Stimulated activated naive CD8-positive, alpha-beta T cell treated with anti-CD3 and anti-CD28 coated beads, Interleukin-15, Interleukin-2, amounts not matched to agents 100 ng/mL and 50 ng/mL, for 24 hours (primary cell): ENCODE data around the gene CLEC18C.
"Not testable (repeated sequence)": the region's sequence is repeated elsewhere in the genome, so short reads cannot be mapped to it uniquely, and the experiment has no call there.

ENCODE experiments used
- H3K27ac Mint-ChIP-seq: one replicate; pipeline ENCODE4 v1.8.0; 2021; ENCODE audit warnings: mild to moderate bottlenecking, mixed read lengths
- H3K27me3 Mint-ChIP-seq: one replicate; pipeline ENCODE4 v1.8.0; 2021; ENCODE audit warnings: mixed read lengths
- H3K36me3 Mint-ChIP-seq: one replicate; pipeline ENCODE4 v1.8.0; 2021; ENCODE audit warnings: low read depth, mixed read lengths
- H3K4me1 Mint-ChIP-seq: one replicate; pipeline ENCODE4 v1.8.0; 2021; ENCODE audit warnings: low read depth, mixed read lengths
- H3K4me3 Mint-ChIP-seq: one replicate; pipeline ENCODE4 v1.8.0; 2021; ENCODE audit warnings: mild to moderate bottlenecking, mixed read lengths
- H3K9me3 Mint-ChIP-seq: one replicate; pipeline ENCODE4 v1.8.0; 2021; ENCODE audit warnings: mixed read lengths

CLEC18C gene

GRCh38 chr16:70154736-70155135, 18.9 kb upstream of the CLEC18C start:
- H3K4me1 Mint-ChIP-seq: not testable (repeated sequence)
- H3K36me3 Mint-ChIP-seq: peaks cover 36% of the 10 kb centered on the region

GRCh38 chr16:70156207-70156978, 17.2 kb upstream of the CLEC18C start:
- Mint-ChIP-seq H3K36me3 (peaks cover 26% of the 10 kb centered on the region), H3K4me3 (no peak overlapping the region), H3K4me1 (no peaks in the 10 kb centered on the region), H3K27me3 (no peaks in the 10 kb centered on the region), H3K9me3 (no peaks in the 10 kb centered on the region), H3K27ac (no peak overlapping the region)

More at GRCh38 chr16:70154736-70155135, 18.9 kb upstream of the CLEC18C start:
- H3K27ac Mint-ChIP-seq, H3K27me3 Mint-ChIP-seq, H3K9me3 Mint-ChIP-seq, H3K4me3 Mint-ChIP-seq: not testable (repeated sequence)

DNA sequence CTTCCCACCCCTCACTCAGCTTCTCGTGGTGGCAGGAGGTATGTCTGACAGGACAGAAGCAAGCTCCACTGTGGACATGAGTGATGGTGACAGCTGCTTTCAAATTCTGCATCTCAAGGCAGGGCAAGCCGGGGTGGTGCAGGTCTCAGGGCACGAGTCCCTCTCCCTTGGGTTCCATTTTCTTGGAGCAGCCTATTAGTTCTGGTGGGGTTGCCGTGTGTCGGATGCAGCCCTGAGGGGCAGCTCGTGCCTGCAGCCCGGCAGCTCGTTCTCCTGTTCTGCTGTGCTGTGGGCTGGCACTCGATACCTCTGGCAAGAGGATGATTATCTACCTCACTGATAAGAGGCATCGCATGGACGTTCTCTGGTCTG, 16.5 kb upstream of the CLEC18C start:
- no peak overlapping the region for H3K4me3 Mint-ChIP-seq
- H3K36me3 Mint-ChIP-seq: peaks cover 23% of the 10 kb centered on the region
- H3K9me3 Mint-ChIP-seq: no peaks in the 10 kb centered on the region
- no peaks in the 10 kb centered on the region for H3K4me1 Mint-ChIP-seq
- H3K27ac Mint-ChIP-seq: no peak overlapping the region
- no peaks in the 10 kb centered on the region for H3K27me3 Mint-ChIP-seq

GRCh38 chr16:70157477-70158260, 15.9 kb upstream of the CLEC18C start:
- Mint-ChIP-seq H3K36me3 (peaks cover 19% of the 10 kb centered on the region), H3K27me3 (no peaks in the 10 kb centered on the region), H3K4me1 (no peaks in the 10 kb centered on the region), H3K27ac (no peak overlapping the region), H3K9me3 (no peaks in the 10 kb centered on the region), H3K4me3 (no peak overlapping the region)

- Mint-ChIP-seq H3K36me3 (peaks cover 12% of the 10 kb centered on the region), H3K27me3 (no peaks in the 10 kb centered on the region), H3K27ac (no peak overlapping the region), H3K9me3 (no peaks in the 10 kb centered on the region), H3K4me1 (no peaks in the 10 kb centered on the region), H3K4me3 (no peak overlapping the region)
Observed at GRCh38 chr16:70158261-70158939, 15.2 kb upstream of the CLEC18C start.

GRCh38 chr16:70159355-70160348, 13.9 kb upstream of the CLEC18C start:
- Mint-ChIP-seq H3K27me3 (no peaks in the 10 kb centered on the region), H3K4me3 (no peak overlapping the region), H3K4me1 (no peaks in the 10 kb centered on the region), H3K36me3 (peaks cover 5% of the 10 kb centered on the region), H3K9me3 (no peaks in the 10 kb centered on the region), H3K27ac (no peak overlapping the region)

GRCh38 chr16:70160388-70160787, 13.2 kb upstream of the CLEC18C start:
- H3K4me3 Mint-ChIP-seq: no peak overlapping the region
- H3K4me1 Mint-ChIP-seq: peaks cover 4% of the 10 kb centered on the region
- no peaks in the 10 kb centered on the region for H3K27me3 Mint-ChIP-seq
- no peak overlapping the region for H3K27ac Mint-ChIP-seq
- no peaks in the 10 kb centered on the region for H3K9me3 Mint-ChIP-seq
- peaks cover 4% of the 10 kb centered on the region for H3K36me3 Mint-ChIP-seq

DNA sequence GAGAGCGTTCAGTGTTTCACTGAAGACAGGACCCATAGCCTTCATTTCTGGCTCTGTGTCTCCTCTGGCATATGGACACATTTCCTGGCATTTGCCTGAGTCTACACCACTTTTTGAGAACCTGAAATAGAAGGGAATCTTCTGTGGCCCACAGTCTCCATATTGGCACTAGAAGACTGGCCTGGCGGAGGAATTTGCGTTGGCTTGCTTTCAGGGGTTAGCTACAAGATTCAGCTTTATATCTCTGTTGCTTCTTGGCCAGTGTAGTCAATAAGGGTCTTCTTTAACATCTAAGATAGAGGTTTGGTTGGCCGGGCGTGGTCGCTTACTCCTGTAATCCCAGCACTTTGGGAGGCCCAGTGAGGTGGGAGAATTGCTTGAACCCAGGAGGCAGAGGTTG, 12.8 kb upstream of the CLEC18C start:
- H3K27me3 Mint-ChIP-seq: no peaks in the 10 kb centered on the region
- peaks cover 4% of the 10 kb centered on the region for H3K36me3 Mint-ChIP-seq
- H3K4me3 Mint-ChIP-seq: no peak overlapping the region
- no peaks in the 10 kb centered on the region for H3K9me3 Mint-ChIP-seq
- peaks cover 4% of the 10 kb centered on the region for H3K4me1 Mint-ChIP-seq
- no peak overlapping the region for H3K27ac Mint-ChIP-seq

- no peak overlapping the region for H3K27ac Mint-ChIP-seq
- peaks cover 4% of the 10 kb centered on the region for H3K36me3 Mint-ChIP-seq
- H3K9me3 Mint-ChIP-seq: no peaks in the 10 kb centered on the region
Observed at GRCh38 chr16:70161350-70161749, 12.2 kb upstream of the CLEC18C start.

DNA sequence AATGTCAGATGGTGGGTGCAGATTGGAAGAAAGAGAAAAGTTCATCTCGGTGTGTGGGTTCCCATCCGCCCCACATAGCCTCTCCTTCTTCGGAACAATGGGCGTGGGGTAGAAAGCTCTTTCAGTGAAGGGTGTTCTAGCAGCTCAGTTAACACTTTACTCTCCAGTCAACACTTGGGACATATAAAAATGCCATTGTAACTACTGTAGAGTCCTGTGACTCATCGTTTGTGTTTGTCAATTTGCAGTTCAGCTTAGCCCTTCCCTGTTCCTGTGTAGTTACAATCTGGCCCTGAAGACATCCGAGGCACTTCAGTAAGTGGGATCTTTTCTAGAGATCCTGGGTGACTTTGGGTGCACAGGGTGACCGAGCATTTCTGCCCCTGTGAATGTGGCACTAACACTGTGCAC, 11.5 kb upstream of the CLEC18C start:
- no peaks in the 10 kb centered on the region for H3K27me3 Mint-ChIP-seq
- H3K27ac Mint-ChIP-seq: no peak overlapping the region
- H3K4me3 Mint-ChIP-seq: no peak overlapping the region
- no peaks in the 10 kb centered on the region for H3K9me3 Mint-ChIP-seq
- H3K36me3 Mint-ChIP-seq: peaks cover 4% of the 10 kb centered on the region
- peaks cover 4% of the 10 kb centered on the region for H3K4me1 Mint-ChIP-seq

More at GRCh38 chr16:70161350-70161749, 12.2 kb upstream of the CLEC18C start:
- H3K4me3 Mint-ChIP-seq: no peak overlapping the region
- peaks cover 4% of the 10 kb centered on the region for H3K4me1 Mint-ChIP-seq
- H3K27me3 Mint-ChIP-seq: no peaks in the 10 kb centered on the region

DNA sequence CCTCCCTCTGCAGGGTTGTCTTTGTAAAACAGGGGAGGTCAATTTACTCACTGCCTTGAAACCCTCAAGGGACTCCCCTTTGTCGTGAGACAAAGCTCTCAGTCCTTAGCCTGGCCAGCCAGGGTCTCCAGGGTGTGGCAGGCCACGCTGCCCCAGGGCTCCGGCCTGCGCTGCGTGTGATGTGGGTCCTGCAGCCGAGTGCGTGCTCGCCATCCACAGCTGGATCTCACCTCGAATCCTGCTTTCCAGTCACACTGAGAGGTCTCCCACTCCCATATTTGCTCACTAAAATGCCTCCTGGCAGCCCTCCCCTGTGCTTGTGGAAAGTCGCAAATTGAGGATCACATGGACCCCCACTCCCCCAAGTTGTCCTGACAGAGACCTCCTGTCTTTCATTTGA, 10.0 kb upstream of the CLEC18C start:
- Mint-ChIP-seq H3K4me1 (peaks cover 4% of the 10 kb centered on the region), H3K36me3 (peaks cover 4% of the 10 kb centered on the region), H3K27ac (no peak overlapping the region), H3K9me3 (no peaks in the 10 kb centered on the region), H3K27me3 (no peaks in the 10 kb centered on the region), H3K4me3 (no peak overlapping the region)

DNA sequence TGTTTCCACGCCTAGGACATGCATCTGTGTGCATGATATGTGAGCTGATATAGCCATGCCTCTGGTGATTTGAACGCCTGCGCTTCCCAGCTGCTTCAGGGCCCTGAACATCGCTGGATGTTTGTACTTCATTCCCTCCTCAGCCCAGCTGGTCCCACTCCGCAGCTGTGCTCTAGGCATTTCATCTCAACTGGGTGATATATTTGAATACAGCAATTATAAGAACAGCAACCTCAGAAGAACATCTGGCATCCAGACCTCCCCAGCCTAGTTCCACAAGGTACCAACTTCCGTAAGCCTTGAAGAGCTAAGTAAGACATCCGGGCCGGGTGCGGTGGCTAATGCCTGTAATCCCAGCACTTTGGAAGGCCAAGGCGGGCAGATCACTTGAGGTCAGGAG, 6.9 kb upstream of the CLEC18C start:
- not testable (repeated sequence) for H3K27me3 Mint-ChIP-seq, H3K4me1 Mint-ChIP-seq, H3K4me3 Mint-ChIP-seq, H3K27ac Mint-ChIP-seq, H3K9me3 Mint-ChIP-seq, H3K36me3 Mint-ChIP-seq

GRCh38 chr16:70173916-70174315, 329 bp downstream of the CLEC18C start:
- not testable (repeated sequence) for H3K27ac Mint-ChIP-seq, H3K27me3 Mint-ChIP-seq, H3K4me3 Mint-ChIP-seq, H3K9me3 Mint-ChIP-seq, H3K36me3 Mint-ChIP-seq, H3K4me1 Mint-ChIP-seq

DNA sequence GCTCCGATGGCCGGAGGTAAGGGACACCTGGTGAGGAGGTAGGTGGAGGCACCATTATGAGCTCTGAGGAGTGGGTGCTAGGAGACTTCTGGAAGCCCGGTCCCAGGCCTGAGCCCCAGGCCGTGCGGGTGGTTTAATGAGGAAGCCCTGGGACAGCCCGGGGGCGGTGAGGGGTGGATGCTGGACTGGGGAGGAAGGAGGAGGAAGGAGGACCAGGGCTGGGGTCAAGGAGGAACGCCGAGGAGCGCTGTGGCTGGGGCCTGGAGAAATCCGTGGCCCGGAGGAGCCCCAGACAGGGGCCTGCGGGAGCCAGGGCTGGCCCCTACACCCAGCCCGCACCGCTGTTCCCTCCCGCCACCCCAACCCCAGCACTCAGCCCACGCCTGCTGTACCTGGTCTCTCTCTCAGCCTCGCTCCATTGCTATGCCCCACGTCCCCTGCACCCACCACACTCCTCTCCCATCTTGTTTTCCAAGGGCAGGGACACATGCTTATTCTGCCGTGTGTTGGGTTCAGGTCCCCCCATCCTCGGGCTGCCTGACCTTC, 873 bp downstream of the CLEC18C start:
- H3K36me3 Mint-ChIP-seq, H3K27me3 Mint-ChIP-seq, H3K9me3 Mint-ChIP-seq, H3K4me1 Mint-ChIP-seq, H3K4me3 Mint-ChIP-seq, H3K27ac Mint-ChIP-seq: not testable (repeated sequence)
